Naive B cell (primary cell): ENCODE data around the gene CD276. TPM values are rescaled to one million over a fixed set of nuclear protein-coding genes. Genes with fewer than 3 reads are reported as not detected.
A peak's percentile ranks its signal among the peaks of the same experiment; 100 is the strongest.
"Not testable (repeated sequence)": the region's sequence is repeated elsewhere in the genome, so short reads cannot be mapped to it uniquely, and the experiment has no call there.

Experiments used
- ATAC-seq, 2 donors: fragments of 150-1000 bp; cut with Tn5 transposase; 2 replicates each; pipeline ENCODE4 v1.10.0; 2021; ENCODE audit warnings: low read depth in 2 of 2, mild to moderate bottlenecking in 2 of 2, moderate library complexity in 2 of 2
- DNase-seq: peaks from one replicate; pipeline ENCODE4 v3.0.0; 2022
- H3K27ac Mint-ChIP-seq, 6 donors: one replicate each; pipeline ENCODE4 v1.8.0; 2020 to 2022; ENCODE audit warnings: mild to moderate bottlenecking in 6 of 6, mixed read lengths in 6 of 6, moderate library complexity in 5 of 6, inconsistent platforms in 2 of 6
- H3K27me3 Mint-ChIP-seq, 3 donors: one replicate each; pipeline ENCODE4 v1.8.0; 2021 to 2022; ENCODE audit warnings: mixed read lengths in 3 of 3, mild to moderate bottlenecking in 1 of 3
- H3K36me3 Mint-ChIP-seq, 2 donors: one replicate each; pipeline ENCODE4 v1.8.0; 2020 to 2022; ENCODE audit warnings: mixed read lengths in 2 of 2, inconsistent platforms in 1 of 2, mild to moderate bottlenecking in 1 of 2
- H3K4me1 Mint-ChIP-seq, 3 donors: one replicate each; pipeline ENCODE4 v1.8.0; 2020 to 2022; ENCODE audit warnings: mixed read lengths in 3 of 3, inconsistent platforms in 1 of 3, mild to moderate bottlenecking in 1 of 3, moderate library complexity in 1 of 3
- H3K4me3 Mint-ChIP-seq, 8 donors: one replicate each; pipeline ENCODE4 v1.8.0; 2020 to 2022; ENCODE audit warnings: mild to moderate bottlenecking in 8 of 8, mixed read lengths in 8 of 8, moderate library complexity in 8 of 8, inconsistent platforms in 2 of 8
- H3K9me3 Mint-ChIP-seq, 7 donors: one replicate each; pipeline ENCODE4 v1.8.0; 2020 to 2022; ENCODE audit warnings: mixed read lengths in 7 of 7, mild to moderate bottlenecking in 5 of 7, inconsistent platforms in 2 of 7, moderate library complexity in 1 of 7
- polyA plus RNA-seq, 6 donors: library from polyadenylated mRNA; unstranded; fragments of 300-500 nt; fragmentation: Illumina TruSeq; gene quantifications; one replicate each; pipeline ENCODE4 v1.2.3, GENCODE V29; 2021; ENCODE audit warnings: low read depth in 6 of 6

CD276 gene
- polyA plus RNA-seq, 6 donors from 2014 or later, result not detected

DNA sequence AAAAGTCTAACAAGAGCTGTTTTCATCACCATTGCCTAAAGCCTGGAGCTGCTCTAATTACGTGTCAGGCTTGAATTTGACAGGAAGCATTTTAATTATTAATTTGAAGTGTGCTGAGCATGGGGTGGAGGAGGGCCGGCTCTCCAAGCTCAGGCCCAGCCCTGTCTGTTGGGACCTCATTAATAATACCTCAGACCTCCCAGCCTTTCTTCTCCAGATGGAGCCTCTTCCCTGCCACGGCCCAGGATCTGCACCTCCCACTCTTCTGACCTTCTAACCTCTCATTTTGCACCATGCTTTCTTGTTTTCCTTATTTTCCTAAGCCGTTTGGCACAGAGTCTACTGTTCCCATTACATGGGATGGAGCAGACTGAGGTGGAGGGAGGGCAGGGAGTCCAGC lies 39.0 kb downstream of the CD276 start:
- ATAC-seq (no peak), DNase-seq (no peak)
- Mint-ChIP-seq H3K9me3 (peaks cover 0 to 3% (median 0%) of the 10 kb centered on the region in 7 donors), H3K4me1 (no peaks in the 10 kb centered on the region), H3K4me3 (no peak overlapping the region), H3K27me3 (peaks cover 25 to 63% (median 59%) of the 10 kb centered on the region in 3 donors), H3K27ac (peak overlapping the region in 1 of 6 donors; percentile 77), H3K36me3 (no peaks in the 10 kb centered on the region)

- ATAC-seq (no peak), DNase-seq (no peak)
- Mint-ChIP-seq H3K27me3 (peaks cover 25 to 56% (median 53%) of the 10 kb centered on the region in 3 donors), H3K4me1 (no peaks in the 10 kb centered on the region), H3K9me3 (peaks cover 0 to 3% (median 0%) of the 10 kb centered on the region in 7 donors), H3K27ac (peak overlapping the region in 1 of 6 donors; percentile 11), H3K4me3 (no peak overlapping the region), H3K36me3 (no peaks in the 10 kb centered on the region)
These were observed 40.0 kb downstream of the CD276 start for GRCh38 chr15:73724212-73724611.

DNA sequence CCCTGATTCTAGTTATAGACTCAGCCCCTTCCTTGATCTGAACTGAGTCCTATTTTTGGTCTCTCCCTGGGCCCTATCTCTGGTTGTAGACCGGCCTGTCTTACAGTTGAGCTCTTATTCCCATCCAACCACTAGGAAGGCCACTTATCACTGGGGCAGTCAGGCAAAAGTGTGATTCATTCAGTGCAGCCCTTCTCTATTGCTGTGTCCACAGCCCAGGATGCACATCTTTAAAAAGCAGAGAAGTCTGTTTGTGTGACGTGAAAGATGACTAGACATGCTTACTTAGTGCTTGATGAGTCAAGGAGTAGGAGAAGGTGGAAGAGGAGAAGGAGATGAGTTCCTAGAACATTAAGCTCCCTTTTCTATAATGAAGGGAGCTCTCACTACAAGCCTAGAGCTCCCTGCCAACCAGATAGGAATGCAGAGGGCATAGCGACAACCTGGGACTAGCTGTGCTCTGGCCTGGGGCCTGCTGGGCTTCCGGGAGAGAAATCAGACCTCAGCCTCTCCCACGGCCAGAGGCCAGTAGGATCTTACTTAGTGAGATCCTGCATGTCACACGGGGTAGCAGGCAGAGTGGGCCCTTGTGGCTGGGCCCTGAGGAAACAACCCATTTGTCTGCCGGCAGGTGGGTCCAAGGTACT lies 43.3 kb downstream of the CD276 start:
- Mint-ChIP-seq H3K4me3 (no peak overlapping the region), H3K4me1 (no peaks in the 10 kb centered on the region), H3K27me3 (peaks cover 17 to 34% (median 31%) of the 10 kb centered on the region in 3 donors), H3K27ac (peak overlapping the region in 1 of 6 donors; percentile 13), H3K36me3 (no peaks in the 10 kb centered on the region), H3K9me3 (peaks cover 0 to 6% (median 3%) of the 10 kb centered on the region in 7 donors)
- DNase-seq (no peak), ATAC-seq (no peak)

DNA sequence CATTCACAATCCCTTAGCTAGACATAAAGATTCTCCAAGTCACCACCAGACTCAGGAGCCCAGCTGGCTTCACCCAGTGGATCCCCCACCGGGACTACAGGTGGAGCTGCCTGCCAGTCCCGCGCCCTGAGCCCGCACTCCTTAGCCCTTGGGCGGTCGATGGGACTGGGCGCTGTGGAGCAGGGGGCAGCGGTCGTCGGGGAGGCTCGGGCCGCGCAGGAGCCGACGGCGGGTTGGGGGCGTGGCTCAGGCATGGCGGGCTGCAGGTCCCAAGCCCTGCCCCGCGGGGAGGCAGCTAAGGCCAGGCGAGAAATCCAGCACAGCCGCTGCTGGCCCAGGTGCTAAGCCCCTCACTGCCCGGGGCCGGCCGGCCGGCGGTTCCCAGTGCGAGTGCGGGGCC lies 47.9 kb downstream of the CD276 start:
- not testable (repeated sequence) for H3K4me1 Mint-ChIP-seq, H3K27ac Mint-ChIP-seq, H3K36me3 Mint-ChIP-seq, ATAC-seq, DNase-seq, H3K9me3 Mint-ChIP-seq, H3K4me3 Mint-ChIP-seq
- peaks cover 10 to 15% (median 15%) of the 10 kb centered on the region in 3 donors for H3K27me3 Mint-ChIP-seq

DNA sequence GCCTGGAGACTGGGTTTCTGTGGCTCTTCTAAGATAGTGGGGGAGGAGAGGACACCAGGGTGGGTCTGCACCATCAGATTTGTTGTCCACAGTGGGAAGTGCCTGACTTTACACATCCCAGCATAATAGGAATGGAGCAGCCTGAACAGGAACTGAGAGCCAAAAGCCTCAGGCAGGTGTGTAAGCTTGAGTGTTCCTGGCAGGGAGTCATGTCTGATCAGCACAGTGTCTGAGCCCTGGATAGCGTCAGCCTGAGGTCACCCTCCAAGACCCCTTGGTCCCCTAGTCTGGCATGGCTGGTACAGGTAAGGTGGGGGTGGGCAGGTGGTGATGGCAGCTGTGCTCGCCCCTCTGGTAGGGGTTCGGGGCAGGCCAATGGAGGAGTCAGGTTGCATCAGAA lies 48.7 kb downstream of the CD276 start:
- no peak overlapping the region for H3K4me3 Mint-ChIP-seq
- no peak overlapping the region for H3K27ac Mint-ChIP-seq
- ATAC-seq (no peak), DNase-seq (no peak)
- H3K9me3 Mint-ChIP-seq, result peaks cover 0 to 6% (median 4%) of the 10 kb centered on the region in 7 donors
- no peaks in the 10 kb centered on the region for H3K36me3 Mint-ChIP-seq
- no peaks in the 10 kb centered on the region for H3K4me1 Mint-ChIP-seq
- H3K27me3 Mint-ChIP-seq, result peaks cover 10 to 18% (median 15%) of the 10 kb centered on the region in 3 donors

- Mint-ChIP-seq H3K36me3 (no peaks in the 10 kb centered on the region), H3K4me3 (no peak overlapping the region), H3K4me1 (no peaks in the 10 kb centered on the region), H3K9me3 (peaks cover 0 to 2% (median 0%) of the 10 kb centered on the region in 7 donors), H3K27me3 (peaks cover 17 to 31% (median 21%) of the 10 kb centered on the region in 3 donors), H3K27ac (peak overlapping the region in 1 of 6 donors; percentile 11)
- DNase-seq (no peak), ATAC-seq (no peak)
These were observed 53.4 kb downstream of the CD276 start for GRCh38 chr15:73737535-73737934.

GRCh38 chr15:73740152-73741048 lies 56.2 kb downstream of the CD276 start:
- DNase-seq (no peak), ATAC-seq (no peak)
- Mint-ChIP-seq H3K27me3 (peaks cover 15 to 29% (median 16%) of the 10 kb centered on the region in 3 donors), H3K9me3 (no peaks in the 10 kb centered on the region), H3K4me1 (no peaks in the 10 kb centered on the region), H3K4me3 (no peak overlapping the region), H3K36me3 (no peaks in the 10 kb centered on the region), H3K27ac (no peak overlapping the region)

- Mint-ChIP-seq H3K36me3 (no peaks in the 10 kb centered on the region), H3K27me3 (peaks cover 16 to 27% (median 16%) of the 10 kb centered on the region in 3 donors), H3K4me1 (no peaks in the 10 kb centered on the region), H3K4me3 (no peak overlapping the region), H3K27ac (no peak overlapping the region), H3K9me3 (no peaks in the 10 kb centered on the region)
- DNase-seq (no peak), ATAC-seq (no peak)
These were observed 57.2 kb downstream of the CD276 start for GRCh38 chr15:73741321-73741836.

DNA sequence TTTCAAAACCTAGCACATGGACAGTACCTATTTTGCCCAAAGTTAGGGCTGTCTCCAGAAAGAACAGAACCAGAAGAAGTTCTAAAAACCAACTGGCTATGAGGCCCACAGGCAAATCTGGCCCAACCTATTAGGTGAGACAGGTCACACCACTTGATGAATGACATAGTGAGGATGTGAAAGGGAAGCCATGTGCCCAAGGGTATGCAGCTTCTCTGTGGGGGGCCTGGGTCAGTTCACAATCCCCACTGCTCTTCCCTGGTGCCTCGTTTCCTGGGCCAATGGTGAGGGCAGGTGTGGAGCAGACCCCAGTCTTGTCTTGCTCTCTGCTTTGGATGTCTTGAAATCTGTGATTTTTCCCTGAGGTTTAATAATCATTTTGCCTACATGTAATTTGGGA lies 60.1 kb downstream of the CD276 start:
- peaks cover 20 to 48% (median 45%) of the 10 kb centered on the region in 3 donors for H3K27me3 Mint-ChIP-seq
- ATAC-seq (no peak), DNase-seq (no peak)
- H3K4me1 Mint-ChIP-seq, result no peaks in the 10 kb centered on the region
- no peaks in the 10 kb centered on the region for H3K36me3 Mint-ChIP-seq
- H3K4me3 Mint-ChIP-seq, result no peak overlapping the region
- no peak overlapping the region for H3K27ac Mint-ChIP-seq
- no peaks in the 10 kb centered on the region for H3K9me3 Mint-ChIP-seq

DNA sequence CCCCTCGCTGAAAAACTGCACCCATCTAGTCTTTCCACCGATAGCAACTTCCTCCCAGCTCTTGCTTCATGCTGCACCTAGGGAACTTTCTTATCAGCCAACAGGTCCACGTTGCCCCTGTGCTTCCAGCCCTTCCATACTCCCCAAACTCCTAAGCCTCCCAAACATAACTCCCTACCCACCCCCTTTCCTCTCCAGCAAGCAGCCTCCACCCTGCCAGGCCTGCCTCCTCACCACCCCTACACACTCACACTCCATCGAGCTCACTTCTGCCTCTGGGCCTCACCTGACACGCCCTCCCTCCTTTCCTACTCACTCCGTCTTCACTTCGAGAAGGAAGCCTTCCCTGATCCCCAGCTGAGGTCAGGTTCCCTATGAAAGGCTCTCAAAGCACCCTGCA lies 60.9 kb downstream of the CD276 start:
- H3K36me3 Mint-ChIP-seq, result no peaks in the 10 kb centered on the region
- no peak overlapping the region for H3K4me3 Mint-ChIP-seq
- no peaks in the 10 kb centered on the region for H3K4me1 Mint-ChIP-seq
- DNase-seq, result no peak
- H3K9me3 Mint-ChIP-seq, result no peaks in the 10 kb centered on the region
- no peak overlapping the region for H3K27ac Mint-ChIP-seq
- no peak for ATAC-seq
- peaks cover 23 to 54% (median 52%) of the 10 kb centered on the region in 3 donors for H3K27me3 Mint-ChIP-seq

DNA sequence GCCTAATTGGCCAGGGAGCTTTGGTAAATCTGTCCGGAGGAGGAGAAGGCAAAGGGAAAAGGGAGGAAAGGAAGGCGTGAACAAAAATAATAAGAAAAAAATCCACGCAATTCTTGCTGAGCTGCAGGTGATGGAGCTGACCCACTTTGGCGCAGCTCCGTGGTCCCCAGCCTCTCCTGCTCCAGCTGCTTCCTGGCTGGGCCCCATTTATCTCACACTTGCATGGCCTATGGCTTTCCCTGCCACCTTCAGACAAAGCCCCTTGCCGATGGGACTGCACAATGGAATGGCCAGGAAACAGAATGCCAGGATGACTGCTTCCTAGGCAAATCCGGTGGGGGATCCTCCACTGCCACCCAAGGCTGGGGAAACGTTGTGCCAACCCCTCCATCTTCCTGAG lies 62.1 kb downstream of the CD276 start:
- no peaks in the 10 kb centered on the region for H3K36me3 Mint-ChIP-seq

DNA sequence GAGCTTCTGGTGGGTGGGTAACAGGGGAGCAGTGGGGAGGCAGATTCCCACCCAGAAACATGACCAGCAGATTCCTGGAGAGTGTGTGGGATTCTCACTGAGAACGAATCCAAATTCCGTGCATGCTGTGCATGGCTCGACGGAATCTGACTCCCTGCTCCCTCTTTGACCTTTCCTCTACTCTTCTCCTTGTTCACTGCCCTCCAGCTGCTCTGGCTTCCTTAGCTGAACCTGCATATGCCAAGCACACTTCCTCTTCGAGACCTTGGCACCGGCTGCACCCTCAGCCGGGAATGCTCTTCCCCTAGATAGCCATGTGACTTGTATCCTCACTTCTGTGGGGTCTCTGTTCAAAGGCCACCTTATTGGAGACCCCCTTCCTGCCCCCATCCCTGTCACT lies 62.7 kb downstream of the CD276 start:
- Mint-ChIP-seq H3K4me3 (no peak overlapping the region), H3K9me3 (peaks cover 0 to 1% (median 0%) of the 10 kb centered on the region in 7 donors), H3K27ac (no peak overlapping the region), H3K27me3 (peaks cover 22 to 60% (median 54%) of the 10 kb centered on the region in 3 donors), H3K4me1 (peaks cover 0 to 2% (median 0%) of the 10 kb centered on the region in 3 donors), H3K36me3 (no peaks in the 10 kb centered on the region)
- DNase-seq (no peak), ATAC-seq (no peak)

More for the DNA sequence above, 62.1 kb downstream of the CD276 start:
- H3K27me3 Mint-ChIP-seq, result peaks cover 29 to 61% (median 55%) of the 10 kb centered on the region in 3 donors
- DNase-seq (no peak), ATAC-seq (no peak)
- no peaks in the 10 kb centered on the region for H3K9me3 Mint-ChIP-seq
- H3K4me1 Mint-ChIP-seq, result peaks cover 0 to under 1% (median 0%) of the 10 kb centered on the region in 3 donors
- no peak overlapping the region for H3K4me3 Mint-ChIP-seq
- H3K27ac Mint-ChIP-seq, result peak overlapping the region in 1 of 6 donors; percentile 78

- Mint-ChIP-seq H3K9me3 (peaks cover 0 to 1% (median 0%) of the 10 kb centered on the region in 7 donors), H3K4me3 (no peak overlapping the region), H3K4me1 (peaks cover 0 to 2% (median 0%) of the 10 kb centered on the region in 3 donors), H3K27ac (no peak overlapping the region), H3K27me3 (peaks cover 19 to 60% (median 54%) of the 10 kb centered on the region in 3 donors), H3K36me3 (no peaks in the 10 kb centered on the region)
- no peak for DNase-seq
- ATAC-seq, result no peak
These were observed 63.8 kb downstream of the CD276 start for GRCh38 chr15:73747847-73748590.
